Adipocyte (in vitro differentiated cells): ENCODE data around the gene CEACAM16.

ENCODE experiments used
- DNase-seq: peaks from one replicate; pipeline ENCODE4 v3.0.0-alpha.2; 2015; ENCODE audit warnings: low read depth
- H3K27me3 ChIP-seq: replicated peaks from 2 replicates; pipeline ENCODE4 v1.7.0; 2013; ENCODE audit warnings: mild to moderate bottlenecking, low read length, moderate library complexity; ENCODE audit not compliant: control insufficient read depth, insufficient read depth
- H3K36me3 ChIP-seq: 2 replicates; pipeline ENCODE4 v1.7.0; 2013; ENCODE audit warnings: low read length, mild to moderate bottlenecking, moderate library complexity; ENCODE audit not compliant: control insufficient read depth, insufficient read depth, severe bottlenecking
- H3K4me1 ChIP-seq: 2 replicates; pipeline ENCODE4 v1.7.0; 2013; ENCODE audit warnings: mild to moderate bottlenecking, low read length, moderate library complexity; ENCODE audit not compliant: control insufficient read depth, insufficient read depth
- H3K4me3 ChIP-seq: 2 replicates; pipeline ENCODE4 v1.7.0; 2013; ENCODE audit warnings: mild to moderate bottlenecking, low read length, moderate library complexity
- H3K9ac ChIP-seq: 2 replicates; pipeline ENCODE4 v1.7.0; 2013; ENCODE audit warnings: mild to moderate bottlenecking, low read length, moderate library complexity
- H3K9me3 ChIP-seq: 2 replicates; pipeline ENCODE4 v1.7.0; 2013; ENCODE audit warnings: mild to moderate bottlenecking, low read length, moderate library complexity; ENCODE audit not compliant: control insufficient read depth

The CEACAM16 gene

DNA sequence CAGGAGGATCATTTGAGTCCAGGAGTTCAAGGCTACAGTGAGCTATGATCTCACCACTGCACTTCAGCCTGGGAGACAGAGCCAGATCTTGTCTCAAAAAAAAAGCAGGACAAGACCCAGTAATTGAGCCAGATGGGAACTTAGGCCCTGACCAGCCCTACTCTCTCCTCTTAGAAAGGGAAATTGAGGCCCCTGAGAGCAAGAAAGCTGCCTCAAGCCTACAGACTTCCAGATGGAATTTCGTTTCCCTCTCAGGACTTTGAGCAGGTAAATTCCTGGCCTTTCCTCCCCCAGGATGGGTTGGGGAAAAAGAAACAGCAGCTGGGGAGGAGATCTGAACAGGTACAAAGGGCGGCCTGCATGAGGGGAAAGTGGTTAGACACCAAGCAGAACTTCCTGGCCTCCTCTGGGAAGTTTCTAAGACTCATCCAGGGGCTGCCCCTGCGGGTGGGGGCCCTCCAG is 46.0 kb downstream of the CEACAM16 start:
- Histone ChIP-seq H3K27me3 (no peaks in the 10 kb centered on the region), H3K4me1 (peaks cover 57% of the 10 kb centered on the region), H3K36me3 (no peaks in the 10 kb centered on the region), H3K9ac (peak overlapping the region; percentile 86), H3K4me3 (peak overlapping the region; percentile 67), H3K9me3 (no peaks in the 10 kb centered on the region)
- DNase-seq = peak; percentile 38

GRCh38 chr19:44745341-44745831 is 46.4 kb downstream of the CEACAM16 start:
- no peaks in the 10 kb centered on the region for H3K36me3 ChIP-seq
- H3K4me3 ChIP-seq = peak overlapping the region; percentile 67
- peak overlapping the region; percentile 86 for H3K9ac ChIP-seq
- no peaks in the 10 kb centered on the region for H3K27me3 ChIP-seq
- no peaks in the 10 kb centered on the region for H3K9me3 ChIP-seq
- peaks cover 61% of the 10 kb centered on the region for H3K4me1 ChIP-seq
- DNase-seq = peak; percentile 91

DNA sequence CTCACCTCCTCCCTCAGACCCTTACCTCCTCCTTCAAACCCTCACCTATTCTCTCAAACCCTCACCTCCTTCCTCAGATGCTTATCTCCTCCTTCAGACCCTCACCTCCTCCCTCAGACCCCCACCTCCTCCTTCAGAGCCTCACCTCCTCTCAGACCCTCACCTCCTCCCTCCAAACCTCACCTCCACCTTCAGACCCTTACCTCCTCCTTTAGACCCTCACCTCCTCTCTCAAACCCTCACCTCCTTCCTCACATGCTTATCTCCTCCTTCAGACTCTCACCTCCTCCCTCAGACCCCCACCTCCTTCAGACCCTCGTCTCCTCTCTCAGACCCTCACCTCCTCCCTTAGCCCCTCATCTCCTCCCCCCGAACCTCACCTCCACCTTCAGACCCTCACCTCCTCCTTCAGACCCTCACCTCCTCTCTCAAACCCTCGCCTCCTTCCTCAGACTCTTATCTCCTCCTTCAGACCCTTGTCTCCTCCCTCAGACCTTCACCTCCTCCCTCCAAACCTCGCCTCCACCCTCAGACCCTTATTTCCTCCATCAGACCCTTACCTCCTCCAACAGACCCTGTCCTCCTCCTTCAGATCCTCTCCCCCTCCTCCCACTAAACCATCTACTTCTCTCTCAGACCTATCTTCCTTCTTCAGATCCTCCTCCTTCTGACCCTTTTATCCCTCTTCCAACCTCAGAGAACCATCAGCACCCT is 47.1 kb downstream of the CEACAM16 start:
- H3K4me3 ChIP-seq = no peak overlapping the region
- H3K27me3 ChIP-seq = no peaks in the 10 kb centered on the region
- peak overlapping the region; percentile 81 for H3K9ac ChIP-seq
- peaks cover 66% of the 10 kb centered on the region for H3K4me1 ChIP-seq
- DNase-seq = no peak
- peaks cover 4% of the 10 kb centered on the region for H3K36me3 ChIP-seq
- H3K9me3 ChIP-seq = no peaks in the 10 kb centered on the region

DNA sequence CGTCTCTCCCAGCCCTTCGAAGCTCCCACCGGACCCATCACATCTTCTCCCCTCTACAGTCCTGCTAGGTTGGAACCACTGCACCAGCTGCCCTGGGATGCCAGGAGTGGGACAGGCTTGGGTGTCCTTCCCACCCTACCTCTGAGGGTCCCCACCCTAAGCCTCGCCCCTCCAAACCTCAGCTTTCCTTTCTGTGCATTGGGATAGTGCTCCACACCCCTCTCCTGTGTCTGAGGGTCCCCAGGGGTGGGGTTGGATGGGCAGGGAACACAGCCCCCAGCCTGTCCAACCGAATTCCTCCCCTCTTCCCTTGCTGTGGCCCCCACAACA is 47.6 kb downstream of the CEACAM16 start:
- H3K4me3 ChIP-seq = peak overlapping the region; percentile 38
- no peak for DNase-seq
- H3K4me1 ChIP-seq = peaks cover 66% of the 10 kb centered on the region
- H3K36me3 ChIP-seq = peaks cover 10% of the 10 kb centered on the region
- no peaks in the 10 kb centered on the region for H3K9me3 ChIP-seq
- peak overlapping the region; percentile 68 for H3K9ac ChIP-seq
- H3K27me3 ChIP-seq = no peaks in the 10 kb centered on the region

- H3K4me1 ChIP-seq = peaks cover 67% of the 10 kb centered on the region
- H3K4me3 ChIP-seq = peak overlapping the region; percentile 82
- no peaks in the 10 kb centered on the region for H3K9me3 ChIP-seq
- DNase-seq = peak; percentile 98
- H3K36me3 ChIP-seq = peaks cover 15% of the 10 kb centered on the region
- H3K27me3 ChIP-seq = no peaks in the 10 kb centered on the region
- H3K9ac ChIP-seq = peak overlapping the region; percentile 97
Measured at GRCh38 chr19:44746946-44747738, 48.2 kb downstream of the CEACAM16 start.

- H3K4me3 ChIP-seq = peak overlapping the region; percentile 82
- DNase-seq = peak; percentile 79
- H3K27me3 ChIP-seq = no peaks in the 10 kb centered on the region
- peaks cover 66% of the 10 kb centered on the region for H3K4me1 ChIP-seq
- peak overlapping the region; percentile 97 for H3K9ac ChIP-seq
- H3K36me3 ChIP-seq = peaks cover 22% of the 10 kb centered on the region
- no peaks in the 10 kb centered on the region for H3K9me3 ChIP-seq
Measured at GRCh38 chr19:44747739-44748425, 48.9 kb downstream of the CEACAM16 start.

DNA sequence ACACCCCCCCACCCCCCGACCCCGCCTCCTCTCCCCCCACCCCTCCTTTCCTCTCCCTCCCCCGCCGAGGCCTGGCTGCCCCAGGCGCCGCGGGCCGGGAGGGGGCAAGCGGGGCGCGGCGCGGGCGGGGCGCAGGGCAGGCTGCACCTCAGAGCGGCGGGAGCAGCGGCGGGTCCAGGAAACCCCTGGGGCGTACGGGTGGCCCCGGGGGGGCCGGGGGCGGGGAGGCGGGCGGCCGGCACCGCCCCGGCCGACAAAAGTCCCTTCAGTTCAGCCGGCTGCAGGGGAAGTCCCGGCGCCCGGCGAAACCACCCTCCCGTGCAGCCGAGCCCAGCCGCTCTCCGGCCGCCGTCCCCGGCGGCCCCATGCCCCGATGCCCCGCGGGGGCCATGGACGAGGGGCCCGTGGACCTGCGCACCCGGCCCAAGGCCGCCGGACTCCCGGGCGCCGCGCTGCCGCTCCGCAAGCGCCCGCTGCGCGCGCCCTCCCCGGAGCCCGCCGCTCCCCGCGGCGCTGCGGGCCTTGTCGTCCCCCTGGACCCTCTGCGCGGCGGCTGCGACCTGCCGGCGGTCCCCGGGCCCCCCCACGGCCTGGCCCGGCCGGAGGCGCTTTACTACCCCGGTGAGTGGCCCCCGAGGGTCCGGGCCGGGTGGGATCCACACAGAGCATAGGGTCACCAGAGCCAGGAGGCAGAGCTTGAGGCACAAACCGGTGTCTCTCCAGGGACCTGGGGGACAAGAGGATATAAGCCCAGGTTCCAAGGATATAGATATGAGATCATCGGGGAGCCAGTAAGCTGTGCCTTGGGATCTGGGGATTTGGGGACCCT is 49.7 kb downstream of the CEACAM16 start, which contains the start of gene BCL3:
Gene BCL3, plus strand, starts transcription at position 283 of the 829 bp plus-strand sequence. Its CDS starts 83 bp downstream, at position 366.
- Histone ChIP-seq H3K4me1 (peaks cover 63% of the 10 kb centered on the region), H3K9ac (peak within 1 kb of the TSS; percentile 97), H3K27me3 (no peaks in the 10 kb centered on the region), H3K4me3 (peak within 1 kb of the TSS; percentile 93), H3K9me3 (no peaks in the 10 kb centered on the region), H3K36me3 (peaks cover 23% of the 10 kb centered on the region)
- peak; percentile 84 for DNase-seq

DNA sequence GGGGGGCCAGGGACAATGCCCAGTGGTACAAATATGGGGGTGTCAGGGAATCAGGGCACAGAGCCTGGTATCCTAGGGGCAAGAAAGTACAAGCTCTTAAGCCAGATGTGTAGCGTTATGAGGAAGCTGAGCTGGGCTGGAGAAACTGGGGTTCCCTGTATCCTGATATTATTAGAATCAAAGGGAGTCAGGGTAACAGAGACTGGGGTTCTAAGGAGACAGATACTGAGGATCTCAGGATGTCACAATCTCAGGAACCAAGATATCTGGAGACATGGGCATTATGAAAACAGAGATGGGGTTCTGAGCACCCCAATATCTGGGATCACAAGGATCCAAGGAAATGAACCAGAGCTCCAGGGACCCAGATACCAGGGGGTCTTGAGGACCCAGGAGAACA is 50.3 kb downstream of the CEACAM16 start:
- Histone ChIP-seq H3K9ac (peak overlapping the region; percentile 96), H3K4me1 (peaks cover 62% of the 10 kb centered on the region), H3K27me3 (no peaks in the 10 kb centered on the region), H3K36me3 (peaks cover 23% of the 10 kb centered on the region), H3K9me3 (no peaks in the 10 kb centered on the region), H3K4me3 (peak overlapping the region; percentile 93)
- no peak for DNase-seq

GRCh38 chr19:44749994-44750393 is 51.0 kb downstream of the CEACAM16 start:
- Histone ChIP-seq H3K27me3 (no peaks in the 10 kb centered on the region), H3K36me3 (peaks cover 23% of the 10 kb centered on the region), H3K4me3 (peak overlapping the region; percentile 93), H3K4me1 (peaks cover 61% of the 10 kb centered on the region), H3K9ac (peak overlapping the region; percentile 96), H3K9me3 (no peaks in the 10 kb centered on the region)
- no peak for DNase-seq

DNA sequence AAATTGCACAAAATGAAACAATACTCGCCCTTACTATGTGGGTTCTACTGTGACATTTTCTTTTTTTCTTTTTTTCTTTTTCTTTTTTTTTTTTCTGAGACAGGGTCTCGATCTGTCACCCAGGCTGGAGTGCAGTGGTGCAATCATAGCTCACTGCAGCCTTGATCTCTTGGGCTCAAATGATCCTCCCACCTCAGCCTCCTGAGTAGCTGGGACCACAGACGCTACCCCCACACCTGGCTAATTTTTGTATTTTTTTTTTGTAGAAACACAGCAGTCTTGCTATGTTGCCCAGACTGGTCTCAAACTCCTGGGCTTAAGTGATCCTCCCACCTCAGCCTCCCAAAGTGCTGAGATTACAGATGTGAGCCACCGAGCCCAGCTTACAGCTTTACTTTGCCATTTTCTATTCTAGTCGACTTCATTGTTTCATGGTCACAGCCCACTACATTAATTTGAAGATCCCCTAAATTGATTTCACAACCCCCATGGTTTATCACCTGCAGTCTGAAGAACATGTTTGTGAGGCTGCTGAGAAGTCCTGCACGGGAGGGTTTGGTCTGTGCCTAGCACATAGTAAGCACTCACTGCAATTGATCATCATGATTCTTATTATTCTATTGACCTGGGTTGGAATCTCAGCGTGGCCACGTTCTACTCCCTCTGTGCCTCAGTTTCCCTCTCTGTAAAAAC is 53.3 kb downstream of the CEACAM16 start:
- Histone ChIP-seq H3K9ac (peak overlapping the region; percentile 95), H3K4me1 (peaks cover 68% of the 10 kb centered on the region), H3K9me3 (no peaks in the 10 kb centered on the region), H3K4me3 (peak overlapping the region; percentile 51), H3K36me3 (peaks cover 30% of the 10 kb centered on the region), H3K27me3 (no peaks in the 10 kb centered on the region)
- no peak for DNase-seq
